ENCODE measurements around the gene ATP13A5. TPM values are rescaled to one million over a fixed set of nuclear protein-coding genes. Genes with fewer than 3 reads are reported as not detected.

Gene ATP13A5
- total and polyA plus RNA-seq, 8 donors = 0.08 to 0.38 (median 0.14) TPM

GRCh38 chr3:193343726-193344222, 34.8 kb downstream of the ATP13A5 start:
- Histone ChIP-seq H3K36me3 (no peaks in the 10 kb centered on the region), H3K27ac (no peak overlapping the region), H3K4me3 (no peak overlapping the region), H3K4me1 (no peaks in the 10 kb centered on the region), H3K9me3 (no peaks in the 10 kb centered on the region), H3K27me3 (no peaks in the 10 kb centered on the region)
- no peak for DNase-seq
- intact Hi-C loops (cut with DNase I) = no loop called here
- TF ChIP-seq CTCF (IDR thresholded peaks at IDR 0.05) = no peak
- WGBS, 2 donors = 79 to 82% methylated on average over 4 of the region's 4 CpGs
- FAIRE-seq = no peak
- no peak for ATAC-seq

GRCh38 chr3:193342551-193342950, 36.0 kb downstream of the ATP13A5 start:
- ATAC-seq = no peak
- Histone ChIP-seq H3K36me3 (no peaks in the 10 kb centered on the region), H3K4me1 (no peaks in the 10 kb centered on the region), H3K4me3 (no peak overlapping the region), H3K27ac (no peak overlapping the region), H3K27me3 (no peaks in the 10 kb centered on the region), H3K9me3 (no peaks in the 10 kb centered on the region)
- 49 to 62% methylated on average over 2 of the region's 2 CpGs for WGBS, 2 donors
- no peak for DNase-seq
- FAIRE-seq = no peak
- TF ChIP-seq CTCF (IDR thresholded peaks at IDR 0.05) = no peak
- intact Hi-C loops (cut with DNase I) = no loop called here

GRCh38 chr3:193335031-193335430, 43.5 kb downstream of the ATP13A5 start:
- Histone ChIP-seq H3K36me3 (no peaks in the 10 kb centered on the region), H3K9me3 (no peaks in the 10 kb centered on the region), H3K4me3 (no peak overlapping the region), H3K4me1 (no peaks in the 10 kb centered on the region), H3K27ac (no peak overlapping the region), H3K27me3 (no peaks in the 10 kb centered on the region)
- intact Hi-C loops (cut with DNase I) = no loop called here
- no peak for FAIRE-seq
- no peak for TF ChIP-seq CTCF (IDR thresholded peaks at IDR 0.05)
- DNase-seq = no peak
- ATAC-seq = no peak
- WGBS, 2 donors = 70 to 87% methylated on average over 1 of the region's 1 CpG

- H3K4me3 ChIP-seq = no peak overlapping the region
- TF ChIP-seq CTCF (IDR thresholded peaks at IDR 0.05) = no peak
- DNase-seq (no peak), ATAC-seq (no peak), FAIRE-seq (no peak)
- H3K36me3 ChIP-seq = no peaks in the 10 kb centered on the region
- H3K9me3 ChIP-seq = no peaks in the 10 kb centered on the region
- no peaks in the 10 kb centered on the region for H3K27me3 ChIP-seq
- H3K4me1 ChIP-seq = no peaks in the 10 kb centered on the region
- no peak overlapping the region for H3K27ac ChIP-seq
- 42 to 93% methylated on average over 1 of the region's 1 CpG for WGBS, 2 donors
- intact Hi-C loops (cut with DNase I) = no loop called here
These were observed 45.3 kb downstream of the ATP13A5 start for GRCh38 chr3:193333229-193333628.

GRCh38 chr3:193330555-193331204, 47.9 kb downstream of the ATP13A5 start:
- no peak for TF ChIP-seq CTCF (IDR thresholded peaks at IDR 0.05)
- H3K27me3 ChIP-seq = no peaks in the 10 kb centered on the region
- no peak for FAIRE-seq
- 47 to 57% methylated on average over 3 of the region's 3 CpGs for WGBS, 2 donors
- DNase-seq = no peak
- ATAC-seq = no peak
- intact Hi-C loops (cut with DNase I) = no loop called here
- H3K4me3 ChIP-seq = no peak overlapping the region
- H3K4me1 ChIP-seq = no peaks in the 10 kb centered on the region
- H3K9me3 ChIP-seq = no peaks in the 10 kb centered on the region
- no peaks in the 10 kb centered on the region for H3K36me3 ChIP-seq
- no peak overlapping the region for H3K27ac ChIP-seq
